HG03558 (cell line): ENCODE measurements around the gene SLC25A51.
"Not testable (repeated sequence)": the region's sequence is repeated elsewhere in the genome, so short reads cannot be mapped to it uniquely, and the experiment has no call there.

Experiments used
- ATAC-seq: cut with Tn5 transposase; IDR thresholded peaks from one replicate; pipeline ENCODE4 v1.9.1; 2021; ENCODE audit warnings: moderate number of reproducible peaks; ENCODE audit not compliant: unreplicated experiment; ENCODE audit errors: extremely low read depth

SLC25A51 gene

GRCh38 chr9:37921546-37922300 lies 17.8 kb upstream of the SLC25A51 start:
- ATAC-seq, result no peak

- no peak for ATAC-seq
Measured at GRCh38 chr9:37921168-37921510, 17.2 kb upstream of the SLC25A51 start.

GRCh38 chr9:37920471-37921167 lies 16.7 kb upstream of the SLC25A51 start:
- no peak for ATAC-seq

- no peak for ATAC-seq
Measured at GRCh38 chr9:37919956-37920335, 16.0 kb upstream of the SLC25A51 start.

GRCh38 chr9:37919246-37919955 lies 15.5 kb upstream of the SLC25A51 start:
- ATAC-seq, result no peak

- ATAC-seq, result no peak
Measured at GRCh38 chr9:37918665-37919170, 14.8 kb upstream of the SLC25A51 start.

GRCh38 chr9:37917801-37918664 lies 14.1 kb upstream of the SLC25A51 start:
- no peak for ATAC-seq

GRCh38 chr9:37917313-37917731 lies 13.4 kb upstream of the SLC25A51 start:
- ATAC-seq, result no peak

GRCh38 chr9:37916471-37917312 lies 12.8 kb upstream of the SLC25A51 start:
- no peak for ATAC-seq

- ATAC-seq, result no peak
Measured at GRCh38 chr9:37915911-37916470, 12.1 kb upstream of the SLC25A51 start.

GRCh38 chr9:37914701-37915358 lies 10.9 kb upstream of the SLC25A51 start:
- no peak for ATAC-seq

- ATAC-seq, result no peak
Measured at GRCh38 chr9:37914154-37914551, 10.2 kb upstream of the SLC25A51 start.

GRCh38 chr9:37913480-37914153 lies 9.7 kb upstream of the SLC25A51 start:
- ATAC-seq, result no peak

- ATAC-seq, result no peak
Measured at GRCh38 chr9:37911271-37911681, 7.3 kb upstream of the SLC25A51 start.

GRCh38 chr9:37910271-37910670 lies 6.3 kb upstream of the SLC25A51 start:
- ATAC-seq, result no peak

- not testable (repeated sequence) for ATAC-seq
Measured at GRCh38 chr9:37909836-37910235, 5.9 kb upstream of the SLC25A51 start.

- no peak for ATAC-seq
Measured at GRCh38 chr9:37909326-37909725, 5.4 kb upstream of the SLC25A51 start.

- ATAC-seq, result no peak
Measured at GRCh38 chr9:37908698-37909186, 4.8 kb upstream of the SLC25A51 start.
